ENCODE data around the gene MAP4K3. TPM values are rescaled to one million over a fixed set of nuclear protein-coding genes. Genes with fewer than 3 reads are reported as not detected.

Gene MAP4K3
- total RNA-seq, 3 donors from 2014 or later = 56.2 to 101 (median 69.8) TPM

DNA sequence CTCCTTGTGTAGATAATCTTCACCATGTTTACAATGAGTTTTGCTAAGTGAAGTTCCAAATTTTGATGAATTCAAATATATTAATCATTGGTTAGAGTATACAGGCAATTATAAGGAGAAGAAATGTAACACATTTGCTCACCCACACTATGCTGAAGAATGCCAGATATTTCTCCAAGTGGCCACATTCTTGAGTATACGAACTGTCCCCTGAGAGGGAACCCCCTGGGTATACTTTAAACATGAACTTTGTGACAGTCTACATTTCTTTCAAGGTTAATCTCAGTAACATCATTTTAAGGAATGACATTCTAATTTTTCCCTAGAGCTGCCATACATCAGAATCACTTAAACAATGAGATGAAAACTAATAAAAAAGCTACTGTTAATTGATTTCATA is 153.5 kb downstream of the MAP4K3 start:
- peaks cover 9% of the 10 kb centered on the region for H3K36me3 ChIP-seq
- no peaks in the 10 kb centered on the region for H3K9me3 ChIP-seq
- no peaks in the 10 kb centered on the region for H3K27me3 ChIP-seq
- H3K4me3 ChIP-seq = no peak overlapping the region
- no peak for TF ChIP-seq POLR2A (IDR thresholded peaks at IDR 0.05)
- TF ChIP-seq, protein P1, sequence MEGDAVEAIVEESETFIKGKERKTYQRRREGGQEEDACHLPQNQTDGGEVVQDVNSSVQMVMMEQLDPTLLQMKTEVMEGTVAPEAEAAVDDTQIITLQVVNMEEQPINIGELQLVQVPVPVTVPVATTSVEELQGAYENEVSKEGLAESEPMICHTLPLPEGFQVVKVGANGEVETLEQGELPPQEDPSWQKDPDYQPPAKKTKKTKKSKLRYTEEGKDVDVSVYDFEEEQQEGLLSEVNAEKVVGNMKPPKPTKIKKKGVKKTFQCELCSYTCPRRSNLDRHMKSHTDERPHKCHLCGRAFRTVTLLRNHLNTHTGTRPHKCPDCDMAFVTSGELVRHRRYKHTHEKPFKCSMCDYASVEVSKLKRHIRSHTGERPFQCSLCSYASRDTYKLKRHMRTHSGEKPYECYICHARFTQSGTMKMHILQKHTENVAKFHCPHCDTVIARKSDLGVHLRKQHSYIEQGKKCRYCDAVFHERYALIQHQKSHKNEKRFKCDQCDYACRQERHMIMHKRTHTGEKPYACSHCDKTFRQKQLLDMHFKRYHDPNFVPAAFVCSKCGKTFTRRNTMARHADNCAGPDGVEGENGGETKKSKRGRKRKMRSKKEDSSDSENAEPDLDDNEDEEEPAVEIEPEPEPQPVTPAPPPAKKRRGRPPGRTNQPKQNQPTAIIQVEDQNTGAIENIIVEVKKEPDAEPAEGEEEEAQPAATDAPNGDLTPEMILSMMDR (IDR thresholded peaks at IDR 0.05) = no peak
- no peak for TF ChIP-seq POLR2AphosphoS5 (IDR thresholded peaks at IDR 0.05)
- intact Hi-C loops (cut with DNase I; ENCODE audit: low total_unique reads) = no loop called here
- DNase-seq (ENCODE audit: low spot score in 2 of 2) = no peak
- H3K27ac ChIP-seq = no peak overlapping the region
- no peaks in the 10 kb centered on the region for H3K4me1 ChIP-seq

- Histone ChIP-seq H3K36me3 (peaks cover 6% of the 10 kb centered on the region), H3K27ac (no peak overlapping the region), H3K27me3 (no peaks in the 10 kb centered on the region), H3K4me1 (no peaks in the 10 kb centered on the region), H3K9me3 (no peaks in the 10 kb centered on the region), H3K4me3 (no peak overlapping the region)
- no peak for DNase-seq (ENCODE audit: low spot score in 2 of 2)
- TF ChIP-seq POLR2A (IDR thresholded peaks at IDR 0.05) = no peak
- TF ChIP-seq POLR2AphosphoS5 (IDR thresholded peaks at IDR 0.05) = no peak
- TF ChIP-seq, protein P1 (IDR thresholded peaks at IDR 0.05) = no peak
- intact Hi-C loops (cut with DNase I; ENCODE audit: low total_unique reads) = no loop called here
These were observed 155.7 kb downstream of the MAP4K3 start for GRCh38 chr2:39281391-39281790.

GRCh38 chr2:39275016-39275415 is 162.1 kb downstream of the MAP4K3 start:
- Histone ChIP-seq H3K9me3 (no peaks in the 10 kb centered on the region), H3K4me3 (no peak overlapping the region), H3K36me3 (no peaks in the 10 kb centered on the region), H3K27ac (no peak overlapping the region), H3K27me3 (no peaks in the 10 kb centered on the region), H3K4me1 (no peaks in the 10 kb centered on the region)
- intact Hi-C loops (cut with DNase I; ENCODE audit: low total_unique reads) = no loop called here
- TF ChIP-seq POLR2A (IDR thresholded peaks at IDR 0.05) (no peak), POLR2AphosphoS5 (IDR thresholded peaks at IDR 0.05) (no peak)
- TF ChIP-seq, protein P1 (IDR thresholded peaks at IDR 0.05) = no peak
- DNase-seq (ENCODE audit: low spot score in 2 of 2) = no peak

GRCh38 chr2:39269941-39270340 is 167.1 kb downstream of the MAP4K3 start:
- no peaks in the 10 kb centered on the region for H3K4me1 ChIP-seq
- no peaks in the 10 kb centered on the region for H3K9me3 ChIP-seq
- H3K27ac ChIP-seq = no peak overlapping the region
- H3K27me3 ChIP-seq = no peaks in the 10 kb centered on the region
- no peak for DNase-seq (ENCODE audit: low spot score in 2 of 2)
- no peak overlapping the region for H3K4me3 ChIP-seq
- intact Hi-C loops (cut with DNase I; ENCODE audit: low total_unique reads) = no loop called here
- TF ChIP-seq, protein P1 (IDR thresholded peaks at IDR 0.05) = no peak
- H3K36me3 ChIP-seq = no peaks in the 10 kb centered on the region

DNA sequence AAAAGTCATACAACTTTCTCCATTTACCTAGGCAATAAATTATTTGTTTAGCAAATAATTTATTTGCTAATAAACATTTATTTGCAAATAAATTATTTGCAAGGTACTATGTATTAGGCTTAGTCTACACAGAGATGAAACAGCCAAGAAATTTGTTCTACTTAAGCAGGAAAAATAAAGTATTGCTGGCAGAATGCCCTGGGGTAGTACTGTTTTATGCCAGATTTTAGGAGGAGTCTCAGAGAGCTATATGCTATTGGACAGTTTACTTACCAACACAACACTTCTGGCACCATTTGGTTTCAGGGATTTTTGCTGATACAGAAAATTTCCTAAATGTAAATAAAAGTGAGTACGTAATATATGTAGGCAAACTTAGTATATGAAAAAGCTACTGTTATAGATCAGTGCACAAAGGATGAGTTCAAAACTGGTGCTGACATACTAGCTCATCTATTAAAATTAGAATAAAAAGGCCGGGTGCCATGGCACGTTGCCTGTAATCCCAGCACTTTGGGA is 170.1 kb downstream of the MAP4K3 start:
- intact Hi-C loops (cut with DNase I; ENCODE audit: low total_unique reads) = no loop called here
- no peaks in the 10 kb centered on the region for H3K27me3 ChIP-seq
- no peaks in the 10 kb centered on the region for H3K9me3 ChIP-seq
- no peak overlapping the region for H3K4me3 ChIP-seq
- TF ChIP-seq POLR2A (IDR thresholded peaks at IDR 0.05) (no peak), POLR2AphosphoS5 (IDR thresholded peaks at IDR 0.05) (no peak)
- TF ChIP-seq, protein P1 (IDR thresholded peaks at IDR 0.05) = no peak
- H3K4me1 ChIP-seq = no peaks in the 10 kb centered on the region
- no peaks in the 10 kb centered on the region for H3K36me3 ChIP-seq
- no peak overlapping the region for H3K27ac ChIP-seq
- no peak for DNase-seq (ENCODE audit: low spot score in 2 of 2)

All from breast epithelium (tissue), 4 donors.